Transverse colon (tissue), 3 donors: ENCODE measurements around the gene RETN.

Experiments used
- CTCF ChIP-seq, 5 experiments: fragments of 200-600 bp in 3 of 5; fragments of 450-650 bp in 2 of 5; sonication (generic) in 3 of 5; IDR thresholded peaks; 1 replicate in 2 of 5; 2 replicates in 3 of 5; pipeline ENCODE4 v1.5.1; 2016 to 2017; ENCODE audit warnings: antibody characterized with exemption in 5 of 5, inconsistent platforms in 3 of 5, mild to moderate bottlenecking in 2 of 5, moderate library complexity in 1 of 5
- POLR2A ChIP-seq: fragments of 450-650 bp; IDR thresholded peaks from one replicate; pipeline ENCODE4 v1.6.1; 2016; ENCODE audit warnings: antibody characterized with exemption, mild to moderate bottlenecking, moderate library complexity

- TF ChIP-seq CTCF (IDR thresholded peaks at IDR 0.05) (no peak), POLR2A (no peak)
Measured at GRCh38 chr19:7643031-7643415, 25.8 kb upstream of the RETN start.
